GM12892 (cell line): Measurements from ENCODE around the gene NARS2.

Experiments used
- DNase-seq: peaks from one replicate; pipeline ENCODE4 v3.0.0; 2011; ENCODE audit not compliant: insufficient read length
- FAIRE-seq: peaks from 2 replicates; lab custom pipeline; 2011; peaks lifted over from hg19 to GRCh38; lab: Jason Lieb, UNC
- POLR2A ChIP-seq: IDR thresholded peaks from 2 replicates; pipeline ENCODE4 v1.6.1; 2011; ENCODE audit warnings: low read depth, low read length, control low read depth
- POLR2AphosphoS5 ChIP-seq: IDR thresholded peaks from 2 replicates; pipeline ENCODE4 v1.6.1; 2011; ENCODE audit warnings: low read depth, low read length, control low read depth
- TAF1 ChIP-seq: IDR thresholded peaks from 2 replicates; pipeline ENCODE4 v1.6.1; 2011; ENCODE audit warnings: low read depth, mild to moderate bottlenecking, control low read depth, low read length, borderline replicate concordance

The NARS2 gene

DNA sequence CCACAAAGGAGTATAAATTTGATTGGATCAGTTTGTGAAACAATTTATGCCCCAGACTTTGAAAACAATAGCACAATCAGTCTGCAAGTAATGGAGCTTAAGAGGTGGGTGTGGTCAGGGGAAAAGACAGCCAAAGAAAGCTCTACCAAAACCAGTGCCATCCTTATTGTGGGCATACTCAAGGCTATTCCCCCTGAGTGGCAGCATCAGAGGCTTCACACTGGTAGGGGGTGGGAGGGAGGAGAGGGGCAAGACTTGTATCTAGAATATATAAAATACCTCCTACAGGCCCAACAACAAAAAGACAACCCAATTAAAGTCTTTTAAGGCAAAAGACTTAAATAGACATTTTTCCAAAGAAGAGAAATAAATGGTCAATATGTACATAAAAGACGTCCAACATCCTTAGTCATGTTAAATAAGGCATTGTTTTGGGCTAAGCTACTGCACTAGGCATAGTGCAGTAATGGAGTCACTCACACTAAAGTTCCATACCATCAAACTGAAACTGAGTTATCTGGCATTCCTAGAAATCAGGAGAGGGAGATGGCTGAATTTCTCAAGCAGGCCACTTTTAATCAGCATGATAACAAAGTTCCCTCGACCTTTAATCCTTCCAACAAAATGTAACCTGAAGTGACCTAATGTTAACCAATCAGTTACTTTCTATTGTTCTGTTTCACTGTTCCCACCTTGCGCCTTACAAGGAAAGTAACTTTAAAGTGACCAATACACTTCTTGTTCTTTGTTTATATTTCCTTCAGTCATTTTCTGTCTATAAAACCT is 24.8 kb downstream of the NARS2 start:
- FAIRE-seq: no peak
- no peak for DNase-seq
- TF ChIP-seq POLR2AphosphoS5: no peak
- no peak for TF ChIP-seq TAF1
- no peak for TF ChIP-seq POLR2A

DNA sequence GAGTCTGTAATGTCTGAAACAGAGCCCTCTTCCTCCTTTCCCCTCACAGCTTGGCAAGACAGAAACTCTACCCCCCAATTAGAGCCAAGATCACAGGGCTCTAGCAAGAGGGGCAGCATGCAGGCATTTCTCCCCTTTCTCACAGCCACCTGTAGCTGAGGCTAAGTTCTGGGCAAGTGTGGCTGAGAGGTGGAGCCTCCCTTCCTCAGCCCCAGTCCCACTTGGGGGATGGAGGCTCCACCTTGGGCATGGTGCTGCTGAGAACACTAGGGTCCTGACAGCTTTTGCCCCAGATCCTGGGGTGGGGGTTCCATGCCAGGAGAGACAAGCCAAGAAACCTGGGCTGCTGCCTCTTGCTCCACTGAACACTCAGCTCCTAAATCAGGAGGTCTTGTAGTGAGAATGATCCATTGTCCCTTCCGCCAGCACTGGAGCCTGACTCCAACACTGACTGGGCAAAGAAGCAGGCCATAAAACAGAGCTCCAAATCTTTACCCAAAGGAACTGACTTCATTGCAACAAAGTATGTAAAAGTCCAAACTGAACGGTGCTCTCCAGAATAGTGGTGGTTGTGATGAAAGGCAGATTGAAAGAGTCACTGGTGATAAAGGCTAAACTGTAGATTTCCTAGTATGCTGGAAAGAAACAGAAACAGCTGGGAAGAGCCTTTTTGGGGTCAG is 25.6 kb downstream of the NARS2 start:
- DNase-seq: no peak
- FAIRE-seq: no peak
- no peak for TF ChIP-seq POLR2A
- TF ChIP-seq TAF1: no peak
- TF ChIP-seq POLR2AphosphoS5: no peak

DNA sequence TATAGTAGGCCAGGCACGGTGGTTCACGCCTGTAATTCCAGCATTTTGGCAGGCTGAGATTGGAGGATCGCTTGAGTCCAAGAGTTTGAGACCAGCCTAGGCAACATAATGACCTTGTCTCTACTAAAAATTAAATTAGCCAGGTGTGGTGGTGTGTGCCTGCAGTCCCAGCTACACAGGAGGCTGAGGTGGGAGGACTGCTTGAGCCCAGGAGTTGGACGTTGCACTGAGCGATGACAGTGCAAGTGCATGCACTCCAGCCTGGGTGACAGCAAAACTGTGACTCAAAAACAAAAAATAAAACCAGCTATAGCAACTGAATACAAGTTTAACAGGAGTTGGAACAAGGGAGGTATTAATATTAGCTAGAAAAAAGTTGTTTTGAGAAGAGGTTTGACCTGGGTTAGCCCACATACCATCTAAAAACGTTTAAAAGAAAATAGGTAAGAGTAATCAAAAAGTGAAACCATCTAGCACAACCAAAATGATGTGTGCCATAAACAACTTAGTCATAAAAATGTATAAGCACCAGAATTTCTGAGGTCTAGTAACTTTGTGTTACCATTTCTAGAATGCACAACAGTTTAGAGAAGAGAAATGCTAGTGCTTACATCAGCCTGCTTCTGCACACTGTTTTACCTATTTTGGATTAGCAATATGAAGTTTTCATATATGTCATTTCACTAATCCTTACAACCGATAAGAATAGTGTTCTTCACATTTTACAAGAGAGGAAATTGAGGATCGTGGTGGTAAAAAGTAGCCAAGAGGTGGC is 26.5 kb downstream of the NARS2 start:
- TF ChIP-seq POLR2AphosphoS5: no peak
- TF ChIP-seq TAF1: no peak
- FAIRE-seq (no peak), DNase-seq (no peak)

DNA sequence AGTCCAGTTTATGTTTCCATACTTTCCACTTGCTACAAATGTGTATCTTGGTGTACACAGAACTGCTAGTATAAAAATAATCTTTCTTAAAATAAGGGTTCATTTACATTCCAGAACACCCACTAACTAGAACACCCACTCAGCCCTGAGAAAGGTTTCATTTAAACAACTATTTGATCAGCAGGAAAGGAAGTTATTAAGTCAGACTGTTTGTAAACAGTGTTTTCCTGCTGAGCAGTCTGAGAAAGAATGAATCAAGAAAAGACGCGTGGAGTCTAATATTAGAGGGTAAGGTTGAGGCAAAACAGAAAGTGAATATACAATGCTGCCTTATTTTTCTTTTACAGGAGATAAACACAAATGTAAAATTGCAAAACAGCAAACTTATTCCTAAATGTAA is 32.7 kb downstream of the NARS2 start:
- DNase-seq: no peak
- peak; percentile 88 for FAIRE-seq
- TF ChIP-seq TAF1: no peak
- no peak for TF ChIP-seq POLR2A
- TF ChIP-seq POLR2AphosphoS5: no peak

DNA sequence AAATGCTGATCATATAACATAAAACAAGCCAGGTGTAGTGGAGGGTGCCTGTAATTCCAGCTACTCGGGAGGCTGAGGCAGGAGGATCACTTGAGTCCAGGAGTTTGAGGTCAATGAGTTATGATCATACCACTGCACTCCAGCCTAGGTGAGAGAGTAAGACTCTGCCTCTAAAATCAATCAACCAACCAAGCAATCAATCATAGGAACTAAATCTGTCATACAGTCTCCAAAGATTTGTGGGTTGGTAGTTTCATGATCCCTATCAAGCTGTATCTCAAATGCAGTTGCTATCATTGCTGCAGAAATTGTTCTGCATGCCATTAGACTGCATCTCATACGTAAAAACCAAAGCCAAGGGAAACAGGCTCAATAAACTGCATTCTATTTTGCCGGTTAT is 33.1 kb downstream of the NARS2 start:
- TF ChIP-seq POLR2AphosphoS5 (no peak), TAF1 (no peak), POLR2A (no peak)
- FAIRE-seq (peak; percentile 70), DNase-seq (no peak)

DNA sequence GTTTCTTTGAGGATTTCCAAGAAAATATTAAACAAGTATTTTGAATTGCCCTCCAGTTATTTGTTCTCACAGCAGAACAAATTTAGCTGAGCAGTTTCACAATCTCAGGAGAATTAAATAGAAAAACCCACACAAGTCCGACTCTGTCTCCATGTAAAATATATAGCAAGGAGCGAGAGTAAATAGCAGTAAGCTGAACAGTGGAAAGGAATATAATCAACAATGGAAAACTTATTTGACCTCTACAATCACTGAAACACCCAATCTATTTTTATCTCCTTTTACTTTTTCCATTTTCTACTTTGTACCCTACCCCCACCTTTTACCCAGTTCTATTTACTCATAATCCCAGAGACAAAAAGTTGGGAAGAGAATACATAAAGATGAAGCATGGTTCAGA is 34.4 kb downstream of the NARS2 start:
- no peak for FAIRE-seq
- DNase-seq: no peak

DNA sequence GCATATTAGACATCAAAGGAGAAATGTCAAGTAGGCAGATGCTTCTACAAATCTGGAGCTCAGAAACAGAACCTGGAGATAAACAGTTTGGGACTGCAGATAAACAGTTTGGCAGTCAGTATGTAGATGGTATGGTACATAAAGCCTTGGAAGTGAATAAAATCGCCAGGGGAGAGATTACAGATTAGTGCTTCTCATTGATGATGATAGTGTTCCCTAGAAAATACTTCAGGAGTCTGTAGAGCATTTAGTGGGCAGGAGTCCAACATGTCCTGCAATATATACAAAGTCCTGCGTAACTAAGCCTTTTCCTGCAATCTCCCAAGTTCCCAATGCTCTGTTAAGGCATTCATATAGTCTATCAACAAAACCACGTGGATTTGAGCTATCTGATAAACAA is 35.2 kb downstream of the NARS2 start:
- no peak for TF ChIP-seq POLR2A
- no peak for TF ChIP-seq POLR2AphosphoS5
- no peak for TF ChIP-seq TAF1
- DNase-seq (no peak), FAIRE-seq (no peak)

More for the DNA sequence above, 34.4 kb downstream of the NARS2 start:
- no peak for TF ChIP-seq POLR2A
- TF ChIP-seq POLR2AphosphoS5: no peak
- TF ChIP-seq TAF1: no peak

DNA sequence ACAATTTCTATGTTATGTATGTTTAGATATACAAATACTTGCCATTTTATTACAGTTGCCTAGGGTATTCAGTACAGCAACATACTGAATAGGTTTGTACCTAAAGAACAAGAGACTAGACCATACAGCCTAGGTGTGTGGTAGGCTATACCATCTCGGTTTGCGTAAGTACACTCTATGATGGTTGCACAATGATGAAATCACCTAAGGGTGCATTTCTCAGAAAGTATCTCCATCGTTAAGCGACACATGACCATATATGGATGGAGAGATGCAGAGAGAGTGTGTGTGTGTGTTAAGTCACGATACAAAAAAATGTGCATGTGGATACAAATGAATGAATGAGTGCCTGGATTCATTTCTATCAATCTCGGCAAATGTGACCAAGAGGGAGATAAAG is 37.7 kb downstream of the NARS2 start:
- peak; percentile 74 for FAIRE-seq
- no peak for DNase-seq
- TF ChIP-seq TAF1: no peak
- TF ChIP-seq POLR2A: no peak
- no peak for TF ChIP-seq POLR2AphosphoS5

DNA sequence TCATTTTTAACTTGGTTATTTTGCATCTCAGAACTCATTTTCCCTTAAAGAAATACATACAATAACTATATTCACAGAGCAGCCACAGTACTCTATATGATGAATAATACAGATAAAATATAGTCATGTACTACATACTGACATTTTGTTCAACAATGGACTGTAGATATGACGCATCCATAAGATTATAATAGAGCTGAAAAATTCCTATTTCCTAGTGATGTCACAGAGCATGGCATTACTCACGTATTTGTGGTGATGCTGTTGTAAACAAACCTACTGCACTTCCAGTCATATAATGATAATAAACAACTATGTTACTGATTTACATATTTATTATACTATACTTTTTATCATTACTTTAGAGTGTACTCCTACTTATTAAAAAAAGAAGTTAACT is 38.7 kb downstream of the NARS2 start:
- DNase-seq: no peak
- TF ChIP-seq TAF1: no peak
- no peak for FAIRE-seq

DNA sequence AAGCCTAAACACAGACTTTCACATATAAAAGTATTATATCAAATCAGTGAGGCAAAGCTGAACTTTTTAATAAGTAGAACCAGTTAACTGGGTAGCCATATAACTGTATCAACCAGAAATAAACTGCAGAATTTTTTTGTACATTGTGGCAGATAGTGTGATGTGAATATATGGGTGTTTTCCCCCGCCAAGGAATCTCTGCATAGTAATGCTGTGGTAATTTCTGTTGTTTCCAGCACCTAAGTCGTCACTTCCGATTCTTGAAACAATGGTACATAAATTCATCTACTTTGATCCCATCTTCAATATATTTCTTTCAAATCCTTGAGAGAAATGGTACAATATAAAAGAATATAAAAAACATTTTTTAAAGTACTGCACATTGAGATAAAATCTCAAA is 39.6 kb downstream of the NARS2 start:
- TF ChIP-seq TAF1 (no peak), POLR2A (no peak), POLR2AphosphoS5 (no peak)
- DNase-seq: no peak
- FAIRE-seq: peak; percentile 9

DNA sequence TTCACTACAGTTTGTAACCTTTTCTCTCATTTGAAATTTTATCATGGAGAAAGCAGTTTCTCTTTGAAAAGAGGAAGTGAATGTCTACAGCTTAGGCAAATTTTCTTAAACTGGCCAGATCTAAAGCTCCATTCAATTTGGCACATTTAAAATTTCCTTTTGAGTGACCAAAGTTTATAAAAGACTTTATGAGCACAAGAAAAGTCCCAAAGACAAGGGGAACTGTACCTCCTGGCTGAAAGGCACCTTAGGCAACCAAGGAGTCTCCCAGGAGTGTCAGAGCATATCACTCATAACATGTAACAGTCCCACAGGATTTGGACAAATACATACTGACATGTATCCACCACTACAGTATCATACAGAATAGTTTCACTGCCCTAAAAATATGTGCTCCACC is 41.3 kb downstream of the NARS2 start:
- FAIRE-seq (no peak), DNase-seq (no peak)
- TF ChIP-seq POLR2A (no peak), TAF1 (no peak), POLR2AphosphoS5 (no peak)

DNA sequence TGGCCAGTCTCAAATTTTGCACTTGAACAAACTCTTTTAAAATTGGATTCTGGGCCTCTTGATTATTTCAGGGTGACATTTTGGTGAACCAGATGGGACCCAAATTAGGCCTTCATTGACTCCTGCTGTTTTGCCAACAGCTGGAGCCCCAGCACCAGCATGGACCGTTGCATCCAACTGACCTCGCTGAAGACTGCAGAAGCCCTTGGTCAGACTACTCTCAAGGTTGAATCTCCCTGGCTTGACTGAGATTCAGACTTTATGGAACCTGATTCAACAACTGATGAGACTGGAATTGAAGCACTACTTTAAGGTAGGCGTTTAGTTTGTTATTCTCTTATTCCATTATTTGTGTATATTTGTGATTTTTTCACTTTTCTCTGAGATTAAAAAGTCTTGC is 41.7 kb downstream of the NARS2 start:
- peak; percentile 91 for FAIRE-seq
- TF ChIP-seq POLR2A (no peak), POLR2AphosphoS5 (no peak), TAF1 (no peak)
- DNase-seq: no peak

DNA sequence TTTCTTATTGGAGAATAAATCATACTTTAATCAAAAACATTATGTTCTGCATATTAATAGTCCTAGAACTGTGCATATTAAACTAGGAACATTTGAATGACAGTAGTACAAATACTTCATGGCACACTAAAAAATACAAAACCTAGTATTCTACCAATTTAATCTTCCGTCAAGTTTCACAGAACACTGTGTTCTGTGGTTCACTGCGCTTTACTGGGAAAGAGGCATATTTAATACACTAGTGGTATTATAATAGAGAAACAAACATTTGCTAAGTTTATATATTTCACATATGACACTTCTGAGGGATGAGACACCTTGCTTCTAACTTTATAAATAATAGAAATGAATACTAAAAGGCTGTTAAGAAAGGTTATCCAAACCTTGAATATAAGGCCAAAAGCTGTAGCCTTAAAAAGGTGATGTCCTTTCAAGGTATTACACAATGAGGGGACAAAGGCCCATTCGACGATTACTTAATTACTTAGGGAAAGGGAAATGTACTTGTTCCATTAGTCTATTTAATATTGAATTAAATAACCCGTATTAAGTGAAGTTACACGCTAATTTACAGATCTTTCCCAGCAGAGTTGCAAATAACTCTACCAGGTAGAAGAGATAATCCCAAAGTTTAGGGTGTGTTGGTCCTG is 48.0 kb downstream of the NARS2 start:
- FAIRE-seq (no peak), DNase-seq (no peak)
- no peak for TF ChIP-seq POLR2AphosphoS5
- no peak for TF ChIP-seq TAF1
- no peak for TF ChIP-seq POLR2A
